Measurements from ENCODE around the gene MRPS10.

DNA sequence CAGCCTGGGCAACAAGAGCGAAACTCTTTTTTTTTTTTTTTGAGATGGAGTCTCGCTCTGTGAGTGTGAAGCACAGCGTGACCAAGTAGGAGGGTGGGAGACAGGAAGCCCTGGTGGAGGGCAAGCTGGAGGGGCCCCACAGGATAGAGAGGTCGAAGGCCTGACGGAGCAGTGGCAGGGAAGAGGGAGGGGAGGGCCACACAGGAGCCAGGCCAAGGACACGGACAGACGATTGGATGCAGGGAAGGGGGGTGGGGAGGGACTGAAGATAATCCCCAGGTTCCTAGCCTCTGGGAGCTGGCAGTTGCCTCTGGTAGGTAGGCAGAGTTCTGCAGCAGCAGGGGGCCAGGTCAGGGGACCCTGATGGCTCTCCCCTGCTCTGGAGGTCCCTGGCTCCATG, 55.3 kb downstream of the MRPS10 start:
- TF ChIP-seq CTCF (IDR thresholded peaks at IDR 0.05) = no peak
- TF ChIP-seq POLR2A (IDR thresholded peaks at IDR 0.05) = no peak

Measured in uterus (tissue), 2 donors.